ENCODE data around the gene ABI1. TPM values are rescaled to one million over a fixed set of nuclear protein-coding genes. Genes with fewer than 3 reads are reported as not detected.
A peak's percentile ranks its signal among the peaks of the same experiment; 100 is the strongest.

ABI1 gene
- total RNA-seq, 1 experiment from 2014 or later = 62.5 TPM

DNA sequence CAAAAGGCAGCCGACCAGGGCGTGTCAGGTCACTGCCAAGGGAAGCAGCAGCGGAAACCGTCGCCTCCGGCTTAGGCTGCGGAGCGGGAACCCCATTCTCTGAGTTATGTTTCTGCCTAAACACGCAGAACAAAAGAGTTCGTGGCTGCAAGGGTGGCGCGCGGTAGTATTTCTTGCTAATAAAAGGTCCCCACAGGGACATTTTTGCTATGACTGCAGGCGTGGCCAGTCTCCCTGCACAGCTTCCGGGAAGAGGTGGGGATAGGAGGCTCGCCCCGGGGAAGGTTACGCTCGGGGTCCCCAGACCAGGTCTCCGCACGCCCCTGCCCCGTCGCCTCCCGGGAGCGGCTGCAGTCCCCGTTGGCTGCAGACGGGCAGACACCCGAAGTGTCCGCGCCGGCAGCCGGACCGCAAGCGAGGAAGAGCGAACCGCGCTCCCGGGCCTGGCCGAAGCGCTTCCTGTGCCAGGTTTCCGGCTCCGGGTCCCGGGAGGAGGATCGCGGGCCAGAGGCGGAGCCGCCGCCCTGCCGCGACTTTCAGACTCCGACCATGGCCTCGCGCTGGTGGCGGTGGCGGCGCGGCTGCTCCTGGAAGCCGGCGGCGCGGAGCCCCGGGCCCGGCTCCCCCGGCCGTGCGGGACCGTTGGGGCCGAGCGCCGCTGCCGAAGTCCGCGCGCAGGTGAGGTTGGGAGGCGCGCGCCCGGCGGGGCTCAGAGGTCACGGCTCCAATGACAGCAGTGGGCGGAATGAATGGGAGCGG is 163.4 kb downstream of the ABI1 start, which contains the start of gene PDSS1:
Gene PDSS1 (plus strand): TSS at position 539 of the 759 bp plus-strand sequence. CDS start 11 bp downstream, at position 550.
- no peaks in the 10 kb centered on the region for H3K9me3 ChIP-seq (replicated peaks)
- peak within 1 kb of the TSS; percentile 96 for H3K4me3 ChIP-seq
- H3K4me1 ChIP-seq (replicated peaks) = peaks cover 7% of the 10 kb centered on the region
- peaks cover 4% of the 10 kb centered on the region; the same call in 1 of the 2 replicates for H3K27me3 ChIP-seq (replicated peaks)
- H3K36me3 ChIP-seq = peaks cover 12% of the 10 kb centered on the region
- peak; percentile 67 to 82 for DNase-seq (ENCODE audit: low read depth in 1 of 2, low spot score in 2 of 2)
- peak within 1 kb of the TSS; percentile 77 for H3K27ac ChIP-seq

DNA sequence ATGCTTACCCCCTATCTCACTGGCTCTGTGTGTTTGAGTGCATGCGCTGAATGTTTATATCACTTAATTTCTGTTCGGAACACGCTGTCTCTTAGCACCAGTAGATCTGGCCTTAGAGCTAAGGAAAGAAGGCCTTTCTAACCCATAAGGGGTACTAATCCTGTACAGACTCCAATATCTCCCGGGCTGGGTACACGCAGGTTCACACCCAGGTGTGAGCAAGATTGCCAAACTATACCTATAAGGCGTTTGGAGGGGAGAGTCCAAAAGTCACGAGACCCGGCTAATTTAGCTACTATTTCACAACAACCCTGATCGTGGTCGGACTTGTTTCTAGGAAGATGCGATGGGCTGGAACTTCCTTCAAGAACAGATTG is 164.0 kb downstream of the ABI1 start:
- Histone ChIP-seq H3K27me3 (replicated peaks) (peaks cover 6% of the 10 kb centered on the region; the same call in 1 of the 2 replicates), H3K36me3 (peaks cover 7% of the 10 kb centered on the region), H3K4me3 (peak overlapping the region; percentile 96), H3K9me3 (replicated peaks) (no peaks in the 10 kb centered on the region), H3K27ac (peak overlapping the region; percentile 77), H3K4me1 (replicated peaks) (peaks cover 7% of the 10 kb centered on the region)
- no peak for DNase-seq (ENCODE audit: low read depth in 1 of 2, low spot score in 2 of 2)

Other genes starting within 250 kb of the ABI1 start
- 13.9 and 19.5 TPM in 2 replicates for gene PDSS1, start 163.3 kb downstream of the ABI1 start, total RNA-seq (2014; rRNA removed; shearing (Covaris generic))
- gene ANKRD26, start 239.5 kb upstream of the ABI1 start, total RNA-seq (2014; rRNA removed; shearing (Covaris generic)) = 7.4 and 14.3 TPM in 2 replicates

All from SJSA1 (cell line).